Mammary epithelial cell (primary cell): Measurements from ENCODE around the gene LRRC73.
"Not testable (repeated sequence)": the region's sequence is repeated elsewhere in the genome, so short reads cannot be mapped to it uniquely, and the experiment has no call there.

ENCODE experiments used
- CTCF ChIP-seq, 2 donors: IDR thresholded peaks in 1 of 2; conservative IDR thresholded peaks in 1 of 2; 2 replicates each; pipeline ENCODE4 v1.5.1; 2011 to 2012; ENCODE audit warnings: inconsistent platforms in 2 of 2, low read length in 2 of 2, mild to moderate bottlenecking in 2 of 2, control low read depth in 1 of 2, low read depth in 1 of 2; ENCODE audit not compliant: insufficient read depth in 1 of 2; ENCODE audit errors: extremely low read depth in 1 of 2
- EZH2 ChIP-seq: IDR thresholded peaks from 2 replicates; pipeline ENCODE4 v1.6.1; 2012; ENCODE audit warnings: low read length, inconsistent platforms, borderline replicate concordance

- not testable (repeated sequence) for TF ChIP-seq CTCF (conservative IDR thresholded peaks at IDR 0.05 in 1 of 2, IDR thresholded peaks at IDR 0.05 in 1 of 2; ENCODE audit: extremely low read depth in 1 of 2, insufficient read depth in 1 of 2, low read depth in 1 of 2, low read length in 2 of 2); EZH2
Measured at GRCh38 chr6:43458154-43458553, 52.0 kb downstream of the LRRC73 start.
